ENCODE data around the gene SLC9B2. TPM values are rescaled to one million over a fixed set of nuclear protein-coding genes. Genes with fewer than 3 reads are reported as not detected.

The SLC9B2 gene
- polyA plus RNA-seq, 3 donors = 0.38 to 0.59 (median 0.48) TPM

DNA sequence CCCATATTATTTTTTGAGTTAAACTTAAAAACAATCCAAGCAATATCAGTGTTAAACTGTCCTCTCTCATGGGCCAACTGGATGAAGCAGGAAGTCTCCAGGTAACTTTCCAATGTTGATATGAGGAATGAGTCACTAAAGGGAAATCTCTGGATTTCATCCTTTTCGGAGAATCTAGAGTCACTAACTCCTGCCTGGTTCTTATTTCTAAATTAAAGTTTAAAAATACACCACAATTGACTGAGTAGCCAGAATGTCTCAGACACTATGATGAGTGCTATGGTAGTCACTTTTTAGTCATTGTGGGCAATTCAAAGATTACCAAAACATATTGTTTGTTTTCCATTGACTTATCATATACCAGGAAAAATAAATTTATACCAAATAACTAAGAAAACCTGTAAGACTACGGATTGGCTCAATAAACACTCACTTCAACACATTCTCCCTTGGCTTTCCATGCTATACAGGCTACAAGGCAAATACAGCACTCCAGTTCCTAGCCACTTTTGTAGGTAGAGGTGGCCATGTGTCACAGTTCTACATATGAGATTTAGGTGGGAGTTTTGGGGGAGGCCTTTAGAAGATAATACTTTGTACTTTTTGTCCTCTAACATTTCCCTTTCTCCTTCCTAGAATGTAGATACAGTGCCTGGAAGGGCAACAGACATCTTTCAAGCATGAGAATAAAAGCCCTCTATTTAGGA, 8.6 kb downstream of the SLC9B2 start:
- Mint-ChIP-seq H3K36me3 (peaks cover 2 to 3% of the 10 kb centered on the region in 2 donors), H3K4me3 (no peak overlapping the region), H3K4me1 (no peaks in the 10 kb centered on the region), H3K27me3 (ENCODE audit: low read depth in 3 of 3) (peaks cover 0 to 1% (median 0%) of the 10 kb centered on the region in 3 donors), H3K27ac (no peak overlapping the region), H3K9me3 (no peaks in the 10 kb centered on the region)
- DNase-seq = no peak
- Histone ChIP-seq H3K27me3 (ENCODE audit: control insufficient read depth in 2 of 2, insufficient read depth in 2 of 2, low read length in 2 of 2) (no peaks in the 10 kb centered on the region), H3K4me2 (replicated peaks; ENCODE audit: extremely low read depth, low read length, poor library complexity, severe bottlenecking) (no peak overlapping the region), H3K36me3 (replicated peaks in 1 of 2; ENCODE audit: control insufficient read depth in 1 of 2, insufficient read depth in 2 of 2, low read length in 2 of 2) (no peaks in the 10 kb centered on the region), H3K9me3 (replicated peaks in 1 of 2; ENCODE audit: control insufficient read depth in 1 of 2, insufficient read depth in 1 of 2, low read length in 2 of 2) (no peaks in the 10 kb centered on the region), H2AFZ (ENCODE audit: insufficient read depth, low read depth, low read length, poor library complexity, severe bottlenecking) (no peak overlapping the region), H3K27ac (ENCODE audit: low read depth in 1 of 2, low read length in 2 of 2) (no peak overlapping the region), H3K4me3 (replicated peaks in 1 of 3; ENCODE audit: low read depth in 2 of 3, low read length in 3 of 3) (no peak overlapping the region), H3K9ac (ENCODE audit: insufficient read depth, low read length, poor library complexity, severe bottlenecking) (no peak overlapping the region), H4K20me1 (ENCODE audit: insufficient read depth, low read length) (no peaks in the 10 kb centered on the region), H3K4me1 (ENCODE audit: control insufficient read depth in 1 of 2, insufficient read depth in 2 of 2, low read length in 2 of 2) (no peaks in the 10 kb centered on the region), H3K79me2 (ENCODE audit: insufficient read depth, low read length) (no peaks in the 10 kb centered on the region)
- WGBS (ENCODE audit: insufficient coverage) = no CpG with 5 or more reads among the region's 2 CpGs
- intact Hi-C loops (cut with micrococcal nuclease) = no loop called here
- TF ChIP-seq, protein P1, sequence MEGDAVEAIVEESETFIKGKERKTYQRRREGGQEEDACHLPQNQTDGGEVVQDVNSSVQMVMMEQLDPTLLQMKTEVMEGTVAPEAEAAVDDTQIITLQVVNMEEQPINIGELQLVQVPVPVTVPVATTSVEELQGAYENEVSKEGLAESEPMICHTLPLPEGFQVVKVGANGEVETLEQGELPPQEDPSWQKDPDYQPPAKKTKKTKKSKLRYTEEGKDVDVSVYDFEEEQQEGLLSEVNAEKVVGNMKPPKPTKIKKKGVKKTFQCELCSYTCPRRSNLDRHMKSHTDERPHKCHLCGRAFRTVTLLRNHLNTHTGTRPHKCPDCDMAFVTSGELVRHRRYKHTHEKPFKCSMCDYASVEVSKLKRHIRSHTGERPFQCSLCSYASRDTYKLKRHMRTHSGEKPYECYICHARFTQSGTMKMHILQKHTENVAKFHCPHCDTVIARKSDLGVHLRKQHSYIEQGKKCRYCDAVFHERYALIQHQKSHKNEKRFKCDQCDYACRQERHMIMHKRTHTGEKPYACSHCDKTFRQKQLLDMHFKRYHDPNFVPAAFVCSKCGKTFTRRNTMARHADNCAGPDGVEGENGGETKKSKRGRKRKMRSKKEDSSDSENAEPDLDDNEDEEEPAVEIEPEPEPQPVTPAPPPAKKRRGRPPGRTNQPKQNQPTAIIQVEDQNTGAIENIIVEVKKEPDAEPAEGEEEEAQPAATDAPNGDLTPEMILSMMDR (IDR thresholded peaks at IDR 0.05) = no peak

DNA sequence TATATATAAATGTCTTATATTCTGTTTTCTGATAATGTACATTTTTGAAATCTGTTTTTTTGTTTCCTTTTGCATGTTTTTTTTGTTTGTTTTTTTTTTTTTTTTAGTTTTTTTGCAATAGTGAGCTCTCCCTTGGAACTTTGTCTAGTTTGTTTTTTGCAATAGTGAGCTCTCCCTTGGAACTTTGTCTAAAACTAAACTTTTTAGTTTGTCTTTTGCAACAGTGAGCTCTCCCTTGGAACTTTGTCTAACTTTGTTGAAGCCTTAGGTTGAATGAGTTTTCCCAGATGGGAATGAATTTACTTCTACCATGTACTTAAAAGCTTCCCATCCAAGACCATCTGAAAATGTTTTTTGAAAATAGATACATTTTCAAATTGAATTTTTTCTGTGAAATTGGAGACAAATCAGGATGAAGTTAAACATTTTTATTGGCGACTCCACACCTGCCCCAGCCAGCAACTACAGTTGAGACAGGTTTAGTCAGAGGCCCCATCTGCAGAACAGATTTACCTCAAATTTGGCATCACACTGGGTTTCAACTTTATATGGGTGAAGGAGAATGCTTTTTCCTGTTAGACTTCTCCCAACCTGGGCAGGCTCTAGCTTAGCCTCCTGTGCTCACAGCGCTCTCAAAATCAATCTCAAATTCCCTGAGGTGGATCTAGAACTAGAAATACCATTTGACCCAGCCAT, 16.0 kb downstream of the SLC9B2 start:
- Mint-ChIP-seq H3K27me3 (ENCODE audit: low read depth in 3 of 3) (no peaks in the 10 kb centered on the region), H3K4me1 (no peaks in the 10 kb centered on the region), H3K4me3 (no peak overlapping the region), H3K27ac (no peak overlapping the region), H3K9me3 (peaks cover 0 to 4% (median 0%) of the 10 kb centered on the region in 7 donors), H3K36me3 (peaks cover 2 to 3% of the 10 kb centered on the region in 2 donors)
- no peak overlapping the region for H3K4me3 ChIP-seq (replicated peaks in 1 of 3; ENCODE audit: low read depth in 2 of 3, low read length in 3 of 3)
- no peak overlapping the region for H3K9ac ChIP-seq (ENCODE audit: insufficient read depth, low read length, poor library complexity, severe bottlenecking)
- no peaks in the 10 kb centered on the region for H3K27me3 ChIP-seq (ENCODE audit: control insufficient read depth in 2 of 2, insufficient read depth in 2 of 2, low read length in 2 of 2)
- TF ChIP-seq, protein P1 (IDR thresholded peaks at IDR 0.05) = no peak
- H3K9me3 ChIP-seq (replicated peaks in 1 of 2; ENCODE audit: control insufficient read depth in 1 of 2, insufficient read depth in 1 of 2, low read length in 2 of 2) = no peaks in the 10 kb centered on the region
- H4K20me1 ChIP-seq (ENCODE audit: insufficient read depth, low read length) = no peaks in the 10 kb centered on the region
- H3K4me2 ChIP-seq (replicated peaks; ENCODE audit: extremely low read depth, low read length, poor library complexity, severe bottlenecking) = no peak overlapping the region
- DNase-seq = no peak
- 100% methylated on average over 1 of the region's 2 CpGs for WGBS (ENCODE audit: insufficient coverage)
- no peak overlapping the region for H3K27ac ChIP-seq (ENCODE audit: low read depth in 1 of 2, low read length in 2 of 2)
- H2AFZ ChIP-seq (ENCODE audit: insufficient read depth, low read depth, low read length, poor library complexity, severe bottlenecking) = no peak overlapping the region
- no peaks in the 10 kb centered on the region for H3K36me3 ChIP-seq (replicated peaks in 1 of 2; ENCODE audit: control insufficient read depth in 1 of 2, insufficient read depth in 2 of 2, low read length in 2 of 2)
- intact Hi-C loops (cut with micrococcal nuclease) = no loop called here
- H3K79me2 ChIP-seq (ENCODE audit: insufficient read depth, low read length) = no peaks in the 10 kb centered on the region
- H3K4me1 ChIP-seq (ENCODE audit: control insufficient read depth in 1 of 2, insufficient read depth in 2 of 2, low read length in 2 of 2) = no peaks in the 10 kb centered on the region

Data from CD14-positive monocyte (primary cell).